Gastroesophageal sphincter (tissue), 4 donors: ENCODE data around the gene DCTN3. TPM values are rescaled to one million over a fixed set of nuclear protein-coding genes. Genes with fewer than 3 reads are reported as not detected.

Experiments
- ATAC-seq: fragments of 150-250 bp; one replicate; pipeline ENCODE4 v1.9.1; 2016; ENCODE audit warnings: mild to moderate bottlenecking, moderate library complexity
- H3K27ac ChIP-seq, 4 donors: fragments of 200-600 bp; sonication (generic) in 3 of 4; 1 replicate in 3 of 4; 2 replicates in 1 of 4; pipeline ENCODE4 v1.5.1; 2016 to 2019
- H3K27me3 ChIP-seq: fragments of 200-600 bp; sonication (generic); one replicate; pipeline ENCODE4 v1.5.1; 2019
- H3K36me3 ChIP-seq, 2 donors: fragments of 200-600 bp; sonication (generic); one replicate each; pipeline ENCODE4 v1.5.1; 2019; ENCODE audit warnings: control low read depth in 1 of 2
- H3K4me1 ChIP-seq, 3 donors: fragments of 200-600 bp; sonication (generic); 1 replicate in 2 of 3; 2 replicates in 1 of 3; pipeline ENCODE4 v1.5.1; 2016 to 2019; ENCODE audit warnings: control low read depth in 2 of 3
- H3K4me3 ChIP-seq, 2 donors: fragments of 200-600 bp; sonication (generic); one replicate each; pipeline ENCODE4 v1.5.1; 2019; ENCODE audit warnings: mild to moderate bottlenecking in 1 of 2, moderate library complexity in 1 of 2
- H3K9me3 ChIP-seq, 3 donors: fragments of 200-600 bp; sonication (generic); one replicate each; pipeline ENCODE4 v1.5.1; 2017 to 2019; ENCODE audit warnings: control low read depth in 2 of 3
- EP300 ChIP-seq: sonication (generic); formaldehyde crosslinking; IDR thresholded peaks from one replicate; pipeline ENCODE4 v1.6.1; 2017; ENCODE audit warnings: antibody characterized with exemption, mild to moderate bottlenecking
- POLR2A ChIP-seq, 2 donors: fragments of 450-650 bp; IDR thresholded peaks; one replicate each; pipeline ENCODE4 v1.6.1; 2017; ENCODE audit warnings: antibody characterized with exemption in 2 of 2, mild to moderate bottlenecking in 2 of 2, moderate library complexity in 1 of 2
- POLR2AphosphoS5 ChIP-seq: sonication (generic); formaldehyde crosslinking; IDR thresholded peaks from one replicate; pipeline ENCODE4 v1.6.1; 2017; ENCODE audit warnings: antibody characterized with exemption
- WGBS, 2 donors: methylation state at CpG; one replicate each; pipeline ENCODE4 v1.1.5; 2018; ENCODE audit warnings: low coverage in 1 of 2; 5-methylcytosine and 5-hydroxymethylcytosine counted together
- total RNA-seq, 4 donors: library from RNA; depleted of rRNA; stranded (reverse); fragments of >200 nt; gene quantifications; one replicate each; pipeline ENCODE4 v1.1.0, GENCODE V29; 2016
- TF ChIP-seq, protein P1 (sequence below), 4 experiments: fragments of 200-600 bp in 2 of 4; fragments of 450-650 bp in 2 of 4; sonication (generic) in 1 of 4; IDR thresholded peaks; one replicate each; pipeline ENCODE4 v1.5.1; 2017 to 2019; ENCODE audit warnings: antibody characterized with exemption in 4 of 4, mild to moderate bottlenecking in 2 of 4, moderate library complexity in 2 of 4

Gene DCTN3
- total RNA-seq, 4 donors from 2014 or later = 80.5 to 136 (median 98.7) TPM

DNA sequence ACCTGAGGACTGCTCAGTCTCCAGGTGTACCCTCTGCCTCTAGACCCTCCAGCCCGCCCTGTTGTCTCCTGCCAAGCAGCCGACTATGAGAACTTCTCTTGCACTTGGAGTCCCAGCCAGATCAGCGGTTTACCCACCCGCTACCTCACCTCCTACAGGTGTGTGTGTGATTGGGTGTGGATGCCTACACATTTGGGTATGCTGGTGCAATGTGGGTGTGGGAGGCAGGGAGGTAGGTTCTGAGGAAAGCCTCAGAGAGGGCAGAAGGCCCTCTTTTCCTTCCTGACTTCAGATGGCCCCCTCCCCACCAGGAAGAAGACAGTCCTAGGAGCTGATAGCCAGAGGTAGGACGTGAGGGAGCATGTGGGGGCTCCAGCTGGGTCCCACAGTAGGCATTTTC, 36.7 kb upstream of the DCTN3 start:
- Histone ChIP-seq H3K36me3 (peaks cover 0 to 47% of the 10 kb centered on the region in 2 donors), H3K9me3 (no peaks in the 10 kb centered on the region), H3K4me1 (peaks cover 0 to 39% (median 36%) of the 10 kb centered on the region in 3 donors), H3K27ac (no peak overlapping the region), H3K4me3 (no peak overlapping the region), H3K27me3 (no peaks in the 10 kb centered on the region)
- no peak for ATAC-seq
- TF ChIP-seq POLR2AphosphoS5 (no peak), EP300 (no peak)
- 100% methylated on average over 1 of the region's 5 CpGs; no CpG with 5 or more reads in 1 of the 2 donors for WGBS, 2 donors

DNA sequence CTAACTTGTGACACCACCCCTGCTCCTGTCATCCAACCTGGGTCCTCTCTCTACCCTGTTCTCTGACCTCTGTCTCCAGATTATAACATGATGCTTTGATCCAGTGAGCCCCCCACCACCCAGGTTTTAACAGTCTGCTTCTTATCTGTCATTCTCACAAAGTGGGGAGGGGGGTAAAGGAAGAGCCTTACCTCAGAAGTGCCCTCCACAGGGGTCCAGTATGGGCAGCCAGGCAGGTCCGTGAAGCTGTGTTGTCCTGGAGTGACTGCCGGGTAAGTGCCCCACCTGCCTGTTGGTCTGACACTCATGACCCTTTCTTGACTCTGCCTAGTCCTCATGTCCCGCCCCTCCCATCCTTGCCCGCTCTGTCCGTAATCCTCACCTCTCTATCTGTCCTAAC, 35.1 kb upstream of the DCTN3 start:
- Histone ChIP-seq H3K4me1 (peaks cover 0 to 53% (median 46%) of the 10 kb centered on the region in 3 donors), H3K36me3 (peaks cover 0 to 32% of the 10 kb centered on the region in 2 donors), H3K27me3 (no peaks in the 10 kb centered on the region), H3K9me3 (no peaks in the 10 kb centered on the region), H3K4me3 (no peak overlapping the region), H3K27ac (peak overlapping the region; percentile 17 to 95 (median 86))
- TF ChIP-seq POLR2A (IDR thresholded peaks at IDR 0.05) (no peak), EP300 (no peak), POLR2AphosphoS5 (no peak)
- TF ChIP-seq, protein P1, sequence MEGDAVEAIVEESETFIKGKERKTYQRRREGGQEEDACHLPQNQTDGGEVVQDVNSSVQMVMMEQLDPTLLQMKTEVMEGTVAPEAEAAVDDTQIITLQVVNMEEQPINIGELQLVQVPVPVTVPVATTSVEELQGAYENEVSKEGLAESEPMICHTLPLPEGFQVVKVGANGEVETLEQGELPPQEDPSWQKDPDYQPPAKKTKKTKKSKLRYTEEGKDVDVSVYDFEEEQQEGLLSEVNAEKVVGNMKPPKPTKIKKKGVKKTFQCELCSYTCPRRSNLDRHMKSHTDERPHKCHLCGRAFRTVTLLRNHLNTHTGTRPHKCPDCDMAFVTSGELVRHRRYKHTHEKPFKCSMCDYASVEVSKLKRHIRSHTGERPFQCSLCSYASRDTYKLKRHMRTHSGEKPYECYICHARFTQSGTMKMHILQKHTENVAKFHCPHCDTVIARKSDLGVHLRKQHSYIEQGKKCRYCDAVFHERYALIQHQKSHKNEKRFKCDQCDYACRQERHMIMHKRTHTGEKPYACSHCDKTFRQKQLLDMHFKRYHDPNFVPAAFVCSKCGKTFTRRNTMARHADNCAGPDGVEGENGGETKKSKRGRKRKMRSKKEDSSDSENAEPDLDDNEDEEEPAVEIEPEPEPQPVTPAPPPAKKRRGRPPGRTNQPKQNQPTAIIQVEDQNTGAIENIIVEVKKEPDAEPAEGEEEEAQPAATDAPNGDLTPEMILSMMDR (IDR thresholded peaks at IDR 0.05) = no peak
- 87 to 88% methylated on average over 3 to 5 of the region's 5 CpGs for WGBS, 2 donors
- no peak for ATAC-seq

DNA sequence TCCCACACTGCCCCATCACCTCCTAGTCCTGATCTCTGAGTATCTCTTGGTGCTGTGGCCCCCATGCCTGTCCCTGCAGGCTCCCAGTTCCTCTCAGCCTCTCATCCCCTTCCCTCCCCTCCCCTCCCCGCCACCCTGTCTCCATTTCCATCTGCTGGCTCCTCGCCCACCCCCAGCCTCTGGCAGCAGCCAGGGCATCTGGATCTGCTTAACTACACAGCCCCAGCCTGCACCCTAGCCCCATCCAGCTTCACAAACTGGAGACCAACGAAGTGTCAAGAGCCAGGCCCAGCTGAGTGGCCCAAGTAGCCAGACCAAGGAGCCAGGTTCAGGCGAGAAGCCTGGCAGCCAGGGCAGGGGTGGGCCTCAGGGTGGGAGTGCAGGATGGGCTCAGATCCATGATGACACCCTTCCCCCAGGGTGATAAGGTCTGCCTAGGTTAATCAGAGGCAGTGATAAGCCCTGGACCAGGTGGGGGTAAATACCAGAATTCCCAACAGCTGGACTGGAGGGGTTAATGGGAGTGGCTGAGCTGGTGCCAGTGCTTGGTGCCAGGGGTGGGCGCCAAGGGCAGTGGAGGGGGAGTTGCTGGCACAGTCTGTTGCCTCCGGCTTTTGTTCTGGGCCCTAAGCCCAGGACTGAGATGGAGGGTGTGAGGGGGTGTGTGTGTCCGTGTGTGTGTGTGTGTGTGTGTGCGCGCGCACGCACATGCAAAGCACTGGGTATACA, 34.2 kb upstream of the DCTN3 start:
- H3K27ac ChIP-seq = peak overlapping the region; percentile 19 to 95 (median 86)
- no peaks in the 10 kb centered on the region for H3K27me3 ChIP-seq
- peaks cover 0 to 30% of the 10 kb centered on the region in 2 donors for H3K36me3 ChIP-seq
- H3K9me3 ChIP-seq = no peaks in the 10 kb centered on the region
- H3K4me1 ChIP-seq = peaks cover 0 to 53% (median 46%) of the 10 kb centered on the region in 3 donors
- no peak for TF ChIP-seq POLR2A (IDR thresholded peaks at IDR 0.05)
- no peak for TF ChIP-seq EP300
- peak; percentile 90 for TF ChIP-seq POLR2AphosphoS5
- ATAC-seq = peak; percentile 68
- 0 to 6% methylated on average over 2 to 3 of the region's 11 CpGs for WGBS, 2 donors
- H3K4me3 ChIP-seq = peak overlapping the region in 1 of 2 donors; percentile 53

DNA sequence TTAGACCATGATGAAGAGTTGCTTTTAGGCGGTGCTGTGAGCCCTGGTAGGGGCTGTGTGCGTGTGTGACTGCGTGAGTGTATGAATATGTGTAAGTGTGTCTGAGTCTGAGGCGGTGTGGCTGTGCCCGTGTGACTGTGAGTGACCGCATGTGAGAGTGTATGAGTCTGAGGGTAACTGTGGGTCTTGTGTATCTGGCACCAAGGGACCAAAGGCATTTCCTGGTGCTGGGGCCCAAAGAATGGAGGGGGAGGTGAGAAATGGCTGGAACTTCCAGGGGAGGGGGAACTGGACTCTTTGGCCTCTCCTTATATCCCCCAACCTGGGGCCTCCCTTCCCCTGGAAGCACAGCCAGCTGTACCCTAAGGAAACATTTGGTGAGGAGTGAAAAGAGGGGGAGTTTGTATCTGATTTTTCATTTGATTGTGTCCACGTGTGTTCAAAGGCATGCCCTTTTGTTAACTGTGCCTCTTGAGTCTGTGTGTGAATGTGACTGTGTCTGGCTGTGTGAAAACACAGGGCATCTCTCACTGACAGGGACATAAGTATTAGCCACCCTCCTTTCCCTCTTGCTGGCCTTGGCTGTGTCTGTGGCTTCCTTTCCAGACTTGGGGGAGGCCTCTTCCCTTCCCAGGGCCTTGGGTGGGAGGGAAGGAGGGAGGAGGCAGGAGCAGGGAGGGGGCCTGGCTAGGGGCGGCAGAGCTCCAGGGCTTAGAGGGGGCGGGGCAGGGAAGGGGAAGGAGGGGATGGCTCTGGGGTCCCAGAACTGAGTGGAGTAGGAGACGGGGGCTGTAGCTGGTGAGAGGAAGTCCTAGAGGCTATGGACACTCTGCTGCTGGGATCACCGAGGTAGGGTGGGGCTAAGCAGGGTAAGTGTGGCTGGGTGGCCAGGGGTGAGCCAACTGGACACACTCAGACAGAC, 33.1 kb upstream of the DCTN3 start:
- peaks cover 0 to 61% (median 46%) of the 10 kb centered on the region in 3 donors for H3K4me1 ChIP-seq
- H3K4me3 ChIP-seq = peak overlapping the region in 1 of 2 donors; percentile 53
- no peaks in the 10 kb centered on the region for H3K27me3 ChIP-seq
- WGBS, 2 donors = 13 to 29% methylated on average over 2 to 6 of the region's 11 CpGs
- TF ChIP-seq POLR2AphosphoS5 (no peak), EP300 (no peak), POLR2A (IDR thresholded peaks at IDR 0.05) (no peak)
- TF ChIP-seq, protein P1 (IDR thresholded peaks at IDR 0.05) = no peak
- no peak for ATAC-seq
- peak overlapping the region; percentile 19 to 95 (median 86) for H3K27ac ChIP-seq
- peaks cover 0 to 30% of the 10 kb centered on the region in 2 donors for H3K36me3 ChIP-seq
- no peaks in the 10 kb centered on the region for H3K9me3 ChIP-seq

DNA sequence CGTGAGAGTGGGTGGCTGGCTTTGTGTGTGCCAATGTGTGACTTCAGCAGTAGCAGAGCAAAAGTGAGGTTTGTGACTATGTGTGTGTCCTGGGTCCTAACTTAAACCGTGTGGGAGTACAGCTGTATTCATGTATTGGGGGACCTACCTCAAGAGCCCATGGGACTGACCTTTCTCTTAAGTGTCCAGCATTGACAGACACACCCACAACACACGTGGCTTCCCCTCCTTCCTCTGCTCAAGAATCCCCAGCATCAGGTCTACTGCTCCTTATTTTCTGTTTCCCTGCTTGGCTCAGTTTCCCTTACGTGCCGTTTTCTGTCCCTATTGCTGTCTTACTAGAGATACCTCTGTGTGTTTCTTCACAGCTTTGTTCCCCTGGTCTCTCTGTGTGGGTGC, 32.3 kb upstream of the DCTN3 start:
- H3K27ac ChIP-seq = peak overlapping the region; percentile 19 to 95 (median 86)
- WGBS, 2 donors = 3 to 6% methylated on average over 4 to 5 of the region's 5 CpGs
- no peaks in the 10 kb centered on the region for H3K9me3 ChIP-seq
- no peaks in the 10 kb centered on the region for H3K27me3 ChIP-seq
- peak overlapping the region; percentile 23 to 53 for H3K4me3 ChIP-seq
- peaks cover 0 to 31% of the 10 kb centered on the region in 2 donors for H3K36me3 ChIP-seq
- no peak for ATAC-seq
- TF ChIP-seq EP300 = no peak
- TF ChIP-seq, protein P1 (IDR thresholded peaks at IDR 0.05) = no peak
- TF ChIP-seq POLR2A (IDR thresholded peaks at IDR 0.05) = no peak
- TF ChIP-seq POLR2AphosphoS5 = no peak
- peaks cover 2 to 69% (median 53%) of the 10 kb centered on the region in 3 donors for H3K4me1 ChIP-seq
